CD8-positive, alpha-beta memory T cell (primary cell): ENCODE measurements around the gene POC1B. TPM values are rescaled to one million over a fixed set of nuclear protein-coding genes. Genes with fewer than 3 reads are reported as not detected.

Experiments
- CTCF ChIA-PET: fragments of 350-600 bp; sonication (Branson Sonifier 250); formaldehyde crosslinking; loops from one replicate; lab custom pipeline; 2021; ENCODE audit warnings: antibody characterized with exemption; lab: Charles Lee
- POLR2A ChIA-PET: fragments of 350-600 bp; sonication (Branson Sonifier 250); formaldehyde crosslinking; loops from one replicate; lab custom pipeline; 2021; ENCODE audit warnings: antibody characterized with exemption; lab: Charles Lee
- DNase-seq, 5 donors: peaks; one replicate each; pipeline versions ENCODE4 v3.0.0 to v3.0.0-alpha.2; 2020 to 2022; ENCODE audit warnings: mixed read lengths in 1 of 5
- H3K27ac ChIP-seq: one replicate; pipeline ENCODE4 v1.7.0; 2013; ENCODE audit warnings: low read depth, mild to moderate bottlenecking, low read length, moderate library complexity
- H3K27me3 ChIP-seq: 2 replicates; pipeline ENCODE4 v1.7.0; 2013; ENCODE audit warnings: low read length, mild to moderate bottlenecking; ENCODE audit not compliant: insufficient read depth, poor library complexity, severe bottlenecking
- H3K36me3 ChIP-seq: 2 replicates; pipeline ENCODE4 v1.7.0; 2013; ENCODE audit warnings: mild to moderate bottlenecking, low read length, moderate library complexity; ENCODE audit not compliant: insufficient read depth
- H3K4me1 ChIP-seq: 2 replicates; pipeline ENCODE4 v1.7.0; 2013; ENCODE audit warnings: mild to moderate bottlenecking, low read length, moderate library complexity; ENCODE audit not compliant: insufficient read depth
- H3K4me3 ChIP-seq: 2 replicates; pipeline ENCODE4 v1.7.0; 2013; ENCODE audit warnings: mild to moderate bottlenecking, low read length
- H3K9me3 ChIP-seq: 2 replicates; pipeline ENCODE4 v1.7.0; 2013; ENCODE audit warnings: mild to moderate bottlenecking, low read length
- H3K27ac Mint-ChIP-seq, 8 donors: one replicate each; pipeline ENCODE4 v1.8.0; 2020 to 2021; ENCODE audit warnings: mixed read lengths in 8 of 8, mild to moderate bottlenecking in 6 of 8, inconsistent platforms in 3 of 8, moderate library complexity in 3 of 8
- H3K27me3 Mint-ChIP-seq, 2 donors: one replicate each; pipeline ENCODE4 v1.8.0; 2020 to 2021; ENCODE audit warnings: mixed read lengths in 2 of 2, mild to moderate bottlenecking in 1 of 2, moderate library complexity in 1 of 2
- H3K36me3 Mint-ChIP-seq, 3 donors: one replicate each; pipeline ENCODE4 v1.8.0; 2020 to 2021; ENCODE audit warnings: mixed read lengths in 3 of 3, inconsistent platforms in 1 of 3, mild to moderate bottlenecking in 1 of 3
- H3K4me1 Mint-ChIP-seq, 3 donors: one replicate each; pipeline ENCODE4 v1.8.0; 2020 to 2021; ENCODE audit warnings: mixed read lengths in 3 of 3, inconsistent platforms in 1 of 3, mild to moderate bottlenecking in 1 of 3
- H3K4me3 Mint-ChIP-seq, 7 donors: one replicate each; pipeline ENCODE4 v1.8.0; 2020 to 2021; ENCODE audit warnings: mixed read lengths in 7 of 7, mild to moderate bottlenecking in 6 of 7, moderate library complexity in 4 of 7, inconsistent platforms in 2 of 7
- H3K9me3 Mint-ChIP-seq, 5 donors: one replicate each; pipeline ENCODE4 v1.8.0; 2020 to 2022; ENCODE audit warnings: mixed read lengths in 5 of 5, mild to moderate bottlenecking in 3 of 5, moderate library complexity in 2 of 5, inconsistent platforms in 1 of 5
- polyA plus RNA-seq: library from polyadenylated mRNA; unstranded; fragments of 300-500 nt; fragmentation: Illumina TruSeq; gene quantifications from one replicate; pipeline ENCODE4 v1.2.3, GENCODE V29; 2021
- total RNA-seq, 2 experiments: library from RNA; stranded (reverse); gene quantifications; one replicate each; pipeline ENCODE4 v1.2.3, GENCODE V29; 2021

Gene POC1B
- total and polyA plus RNA-seq, 3 experiments from 2014 or later = 21.8 to 38.9 (median 22.6) TPM

DNA sequence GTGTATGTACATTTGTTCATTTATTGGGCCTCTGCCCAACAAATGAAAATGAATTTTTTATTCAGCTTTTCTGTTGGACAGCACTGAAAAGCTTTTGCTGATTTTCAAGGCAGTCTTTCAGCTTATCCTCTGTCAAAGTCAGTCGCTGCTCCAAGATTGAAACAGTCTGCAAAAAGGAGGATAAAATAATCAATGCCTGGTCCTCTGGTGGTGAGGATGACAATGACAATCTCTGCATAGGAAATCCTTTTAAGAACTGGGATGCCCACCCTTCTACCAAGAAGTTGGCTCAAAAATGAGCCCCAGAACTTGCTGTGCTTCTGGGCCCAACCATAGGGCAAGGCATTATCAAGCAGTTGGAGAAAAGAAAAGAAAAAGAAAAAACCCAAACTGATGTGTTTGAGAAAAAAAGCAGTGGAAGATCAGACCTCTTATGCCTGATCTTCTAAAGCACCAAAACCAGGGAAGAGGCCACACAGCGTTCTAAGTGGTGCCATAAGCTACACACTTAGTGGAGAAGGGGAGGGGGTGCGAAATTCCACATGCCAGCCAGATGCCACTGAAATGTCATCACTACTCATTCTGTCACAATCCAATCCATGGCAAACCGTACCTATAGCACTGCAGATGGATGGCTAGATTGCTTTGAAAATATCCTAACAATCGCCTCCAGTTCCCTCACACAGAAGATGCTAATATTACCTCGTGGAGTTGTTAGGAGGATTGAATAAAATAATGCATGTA is 104.6 kb downstream of the POC1B start:
- no peaks in the 10 kb centered on the region for H3K36me3 ChIP-seq
- Mint-ChIP-seq H3K27me3 (no peaks in the 10 kb centered on the region), H3K4me3 (no peak overlapping the region), H3K4me1 (peaks cover 4 to 10% (median 9%) of the 10 kb centered on the region in 3 donors), H3K36me3 (peaks cover 13 to 36% (median 16%) of the 10 kb centered on the region in 3 donors), H3K9me3 (no peaks in the 10 kb centered on the region), H3K27ac (peak overlapping the region in 1 of 8 donors; percentile 23)
- CTCF ChIA-PET = no interaction called here
- no peaks in the 10 kb centered on the region for H3K9me3 ChIP-seq
- DNase-seq = no peak
- H3K27ac ChIP-seq = no peak overlapping the region
- POLR2A ChIA-PET = no interaction called here
- no peaks in the 10 kb centered on the region for H3K4me1 ChIP-seq
- H3K27me3 ChIP-seq = no peaks in the 10 kb centered on the region
- no peak overlapping the region for H3K4me3 ChIP-seq

DNA sequence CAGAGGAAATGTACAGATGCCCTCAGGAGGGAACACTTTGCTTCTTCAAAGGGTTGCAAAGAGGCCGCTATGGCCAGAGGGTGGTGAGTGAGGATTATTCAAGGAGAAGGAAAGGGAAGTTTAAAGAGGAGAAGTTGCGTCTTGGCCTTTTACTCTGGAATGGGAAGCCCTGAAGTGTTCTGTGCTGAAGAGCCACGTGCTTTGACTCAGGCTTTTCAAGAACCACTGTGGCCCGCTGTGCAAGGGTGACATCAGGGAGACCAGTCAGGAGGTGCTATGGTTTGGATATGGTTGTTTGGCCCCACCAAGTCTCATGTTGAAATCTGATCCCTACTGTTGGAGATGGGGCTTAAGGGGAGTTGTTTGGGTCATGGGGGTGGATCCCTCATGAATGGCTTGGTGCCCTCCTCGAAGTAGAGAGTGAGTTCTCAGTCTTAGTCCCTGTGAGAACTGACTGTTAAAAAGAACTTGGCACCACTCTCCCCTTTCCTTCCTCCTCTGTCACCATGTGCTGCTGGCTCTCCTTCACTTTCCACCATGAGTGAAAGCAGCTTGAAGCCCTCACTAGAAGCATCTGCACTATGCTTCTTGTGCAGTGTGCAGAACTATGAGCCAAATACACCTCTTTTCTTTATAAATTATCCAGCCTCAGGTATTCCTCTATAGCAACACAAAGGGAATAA is 107.5 kb downstream of the POC1B start:
- CTCF ChIA-PET = no interaction called here
- Mint-ChIP-seq H3K4me1 (peaks cover 0 to 5% (median 0%) of the 10 kb centered on the region in 3 donors), H3K36me3 (peaks cover 0 to 20% (median 9%) of the 10 kb centered on the region in 3 donors), H3K27me3 (no peaks in the 10 kb centered on the region), H3K4me3 (no peak overlapping the region), H3K9me3 (no peaks in the 10 kb centered on the region), H3K27ac (no peak overlapping the region)
- Histone ChIP-seq H3K9me3 (no peaks in the 10 kb centered on the region), H3K4me1 (no peaks in the 10 kb centered on the region), H3K36me3 (no peaks in the 10 kb centered on the region), H3K27ac (no peak overlapping the region), H3K27me3 (no peaks in the 10 kb centered on the region), H3K4me3 (no peak overlapping the region)
- POLR2A ChIA-PET = no interaction called here
- no peak for DNase-seq

DNA sequence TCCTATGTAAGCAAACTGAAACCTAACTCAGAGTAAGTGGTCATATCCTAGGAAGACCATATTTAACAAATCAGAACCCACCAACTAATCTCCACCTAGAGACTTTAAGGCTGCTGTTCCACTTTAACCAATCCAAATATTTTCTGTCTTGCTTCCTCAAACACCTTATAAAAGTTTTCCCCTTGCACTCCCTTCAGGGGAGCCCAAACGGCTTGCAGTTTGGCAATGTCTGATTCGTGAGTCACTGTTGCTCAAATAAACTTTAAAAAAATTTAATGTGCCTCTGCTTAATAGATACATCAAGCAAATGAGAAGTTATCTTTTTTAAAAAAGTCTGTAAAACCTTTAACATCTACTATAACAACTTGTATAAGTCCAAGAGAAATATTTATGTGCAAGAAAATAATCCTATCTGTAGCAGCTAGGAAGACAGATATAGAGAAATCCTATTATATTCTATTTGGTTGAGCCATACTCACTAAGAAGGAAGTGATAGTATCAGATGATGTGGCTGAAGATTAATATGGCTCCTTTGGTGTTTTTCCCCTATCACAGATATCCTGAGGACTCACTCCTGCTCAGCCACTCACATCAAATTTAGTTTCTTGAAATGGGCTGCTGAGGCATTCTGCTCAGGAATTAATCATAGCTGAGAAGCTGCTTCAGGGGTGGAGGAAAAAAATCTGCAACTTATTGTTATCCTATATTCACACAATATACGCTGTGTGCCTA is 108.4 kb downstream of the POC1B start:
- Mint-ChIP-seq H3K27ac (no peak overlapping the region), H3K4me3 (no peak overlapping the region), H3K9me3 (no peaks in the 10 kb centered on the region), H3K36me3 (peaks cover 0 to 20% (median 8%) of the 10 kb centered on the region in 3 donors), H3K27me3 (peaks cover 0 to 1% of the 10 kb centered on the region in 2 donors), H3K4me1 (peaks cover 0 to 5% (median 0%) of the 10 kb centered on the region in 3 donors)
- CTCF ChIA-PET = no interaction called here
- no peaks in the 10 kb centered on the region for H3K4me1 ChIP-seq
- POLR2A ChIA-PET = no interaction called here
- H3K27ac ChIP-seq = no peak overlapping the region
- DNase-seq = no peak
- H3K27me3 ChIP-seq = no peaks in the 10 kb centered on the region
- no peaks in the 10 kb centered on the region for H3K36me3 ChIP-seq
- no peaks in the 10 kb centered on the region for H3K9me3 ChIP-seq
- H3K4me3 ChIP-seq = no peak overlapping the region

DNA sequence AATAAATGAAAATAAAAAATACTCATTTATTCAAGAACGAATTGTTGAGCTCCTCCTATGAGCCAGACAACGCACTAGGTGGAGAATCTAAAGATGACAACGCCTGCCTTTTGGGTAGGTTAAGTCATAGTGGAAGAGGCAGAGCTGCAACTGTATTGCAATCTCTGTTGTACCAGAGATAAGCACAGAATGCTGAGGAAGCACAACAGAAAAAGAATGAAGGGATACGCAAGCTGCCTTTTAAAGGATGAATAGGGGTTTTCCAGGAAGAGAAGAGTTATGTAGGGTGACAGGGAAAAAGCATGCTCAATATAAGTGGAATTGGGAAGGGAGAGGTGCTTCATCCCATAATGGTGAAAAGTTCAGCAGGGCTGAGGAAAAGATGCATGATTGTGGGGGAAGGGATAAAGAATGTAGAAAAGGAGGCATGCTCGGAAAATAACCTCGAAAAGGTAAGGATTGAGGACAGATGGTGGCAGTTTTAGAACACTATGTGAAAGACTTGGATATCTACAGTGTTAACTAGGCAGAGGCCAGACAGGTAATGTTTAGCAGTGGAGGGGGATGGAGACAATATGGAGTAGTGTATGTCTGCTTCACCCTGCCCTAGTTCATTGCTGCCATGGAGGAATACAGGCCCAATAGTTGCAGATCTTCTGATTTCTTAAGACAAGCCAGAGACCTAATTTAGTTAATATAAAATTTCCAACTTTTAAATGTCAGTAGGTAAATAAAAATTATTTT is 109.6 kb downstream of the POC1B start:
- Mint-ChIP-seq H3K27ac (no peak overlapping the region), H3K4me1 (no peaks in the 10 kb centered on the region), H3K36me3 (peaks cover 5 to 18% (median 9%) of the 10 kb centered on the region in 3 donors), H3K9me3 (no peaks in the 10 kb centered on the region), H3K27me3 (peaks cover 0 to 1% of the 10 kb centered on the region in 2 donors), H3K4me3 (no peak overlapping the region)
- H3K27ac ChIP-seq = no peak overlapping the region
- no peaks in the 10 kb centered on the region for H3K4me1 ChIP-seq
- ChIA-PET CTCF (no interaction called here), POLR2A (no interaction called here)
- no peak overlapping the region for H3K4me3 ChIP-seq
- no peaks in the 10 kb centered on the region for H3K27me3 ChIP-seq
- no peak for DNase-seq
- H3K9me3 ChIP-seq = no peaks in the 10 kb centered on the region
- no peaks in the 10 kb centered on the region for H3K36me3 ChIP-seq

DNA sequence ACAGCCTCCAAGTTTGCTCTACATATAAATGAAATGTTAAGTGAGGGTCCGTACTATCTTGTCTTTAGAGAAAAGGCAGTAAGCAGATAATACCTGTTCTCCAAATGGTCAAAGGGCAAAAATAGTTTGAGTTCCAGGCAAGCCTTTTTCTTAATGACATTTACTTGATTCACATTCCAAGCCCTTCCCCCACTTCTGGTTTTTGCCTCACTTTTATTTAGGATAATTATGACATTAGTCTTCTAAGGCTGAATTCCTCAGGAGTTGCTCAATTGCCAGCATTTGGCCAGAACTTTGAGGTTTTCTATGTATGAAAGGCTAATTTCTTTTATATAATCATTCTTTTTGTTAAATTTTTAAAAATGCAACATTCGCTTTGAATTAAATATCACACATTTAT is 111.0 kb downstream of the POC1B start:
- POLR2A ChIA-PET = no interaction called here
- Histone ChIP-seq H3K4me3 (no peak overlapping the region), H3K9me3 (no peaks in the 10 kb centered on the region), H3K36me3 (no peaks in the 10 kb centered on the region), H3K27me3 (no peaks in the 10 kb centered on the region), H3K4me1 (no peaks in the 10 kb centered on the region), H3K27ac (no peak overlapping the region)
- Mint-ChIP-seq H3K4me3 (no peak overlapping the region), H3K27ac (no peak overlapping the region), H3K4me1 (no peaks in the 10 kb centered on the region), H3K9me3 (peaks cover 0 to 1% (median 0%) of the 10 kb centered on the region in 5 donors), H3K36me3 (peaks cover 5 to 12% (median 7%) of the 10 kb centered on the region in 3 donors), H3K27me3 (peaks cover 0 to 1% of the 10 kb centered on the region in 2 donors)
- DNase-seq = no peak
- CTCF ChIA-PET = no interaction called here

DNA sequence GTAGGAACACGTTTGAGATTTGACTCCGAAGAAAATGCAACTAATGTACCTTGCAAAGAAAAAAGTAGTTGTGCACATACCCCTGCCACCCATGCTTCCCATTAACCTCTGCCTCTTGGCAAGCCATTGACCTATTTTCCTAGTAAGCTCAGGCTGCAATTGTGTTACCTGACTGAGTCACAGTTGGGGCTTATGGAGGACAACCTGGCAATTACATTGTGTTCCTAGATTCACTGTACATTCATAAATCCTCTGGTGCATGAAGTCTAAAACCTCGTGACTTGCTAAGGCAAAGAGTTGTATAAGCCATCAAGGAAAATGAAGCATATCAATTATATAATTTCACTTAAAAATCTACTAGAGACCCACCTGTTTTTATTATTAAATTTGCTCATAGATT is 111.5 kb downstream of the POC1B start:
- POLR2A ChIA-PET = no interaction called here
- no peak for DNase-seq
- Histone ChIP-seq H3K27me3 (no peaks in the 10 kb centered on the region), H3K4me1 (no peaks in the 10 kb centered on the region), H3K27ac (no peak overlapping the region), H3K4me3 (no peak overlapping the region), H3K9me3 (no peaks in the 10 kb centered on the region), H3K36me3 (no peaks in the 10 kb centered on the region)
- Mint-ChIP-seq H3K27ac (no peak overlapping the region), H3K9me3 (peaks cover 0 to 1% (median 0%) of the 10 kb centered on the region in 5 donors), H3K36me3 (peaks cover 9 to 10% (median 9%) of the 10 kb centered on the region in 3 donors), H3K4me1 (no peaks in the 10 kb centered on the region), H3K27me3 (peaks cover 0 to 1% of the 10 kb centered on the region in 2 donors), H3K4me3 (no peak overlapping the region)
- CTCF ChIA-PET = no interaction called here

DNA sequence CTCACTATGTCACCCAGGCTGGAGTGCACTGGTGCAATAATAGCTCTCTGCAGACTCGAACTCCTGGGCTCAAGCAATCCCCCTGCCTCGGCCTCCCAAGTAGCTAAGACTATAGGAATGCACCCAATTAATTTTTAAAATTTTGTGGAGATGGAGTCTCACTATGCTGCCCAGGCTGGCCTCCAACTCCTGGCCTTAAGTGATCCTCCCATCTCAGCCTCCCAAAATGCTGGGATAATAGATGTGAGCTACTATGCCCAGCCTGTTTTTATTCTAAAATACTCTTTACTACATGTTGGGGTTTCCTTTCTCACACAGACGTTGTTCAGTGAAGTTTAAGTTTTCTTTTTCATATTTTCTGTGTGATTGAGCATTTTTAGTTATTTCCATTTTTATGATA is 112.6 kb downstream of the POC1B start:
- Mint-ChIP-seq H3K36me3 (peaks cover 4 to 17% (median 6%) of the 10 kb centered on the region in 3 donors), H3K27ac (no peak overlapping the region), H3K27me3 (peaks cover 0 to 1% of the 10 kb centered on the region in 2 donors), H3K9me3 (peaks cover 0 to 1% (median 0%) of the 10 kb centered on the region in 5 donors), H3K4me1 (no peaks in the 10 kb centered on the region), H3K4me3 (no peak overlapping the region)
- no peak overlapping the region for H3K4me3 ChIP-seq
- H3K9me3 ChIP-seq = no peaks in the 10 kb centered on the region
- H3K27ac ChIP-seq = no peak overlapping the region
- ChIA-PET POLR2A (no interaction called here), CTCF (no interaction called here)
- no peaks in the 10 kb centered on the region for H3K36me3 ChIP-seq
- no peaks in the 10 kb centered on the region for H3K27me3 ChIP-seq
- no peak for DNase-seq
- H3K4me1 ChIP-seq = no peaks in the 10 kb centered on the region
